HepG2 (cell line): ENCODE measurements around the gene MFSD6. TPM values are rescaled to one million over a fixed set of nuclear protein-coding genes. Genes with fewer than 3 reads are reported as not detected.

Experiments used
- ATF5 ChIP-seq: sonication (generic); formaldehyde crosslinking; IDR thresholded peaks from 2 replicates; pipeline ENCODE4 v1.4.0; 2020; ENCODE audit warnings: mild to moderate bottlenecking, low read depth, missing genetic modification reagents
- CBFB ChIP-seq: sonication (generic); formaldehyde crosslinking; IDR thresholded peaks from 2 replicates; pipeline ENCODE4 v1.4.0; 2020; ENCODE audit warnings: missing genetic modification reagents
- DBP ChIP-seq: sonication (generic); formaldehyde crosslinking; IDR thresholded peaks from 2 replicates; pipeline ENCODE4 v1.4.0; 2020; ENCODE audit warnings: missing genetic modification reagents; ENCODE audit errors: not compliant biosample characterization
- HNF4G ChIP-seq, 2 experiments: sonication (generic) in 1 of 2; formaldehyde crosslinking in 1 of 2; IDR thresholded peaks; 2 replicates each; pipeline versions ENCODE4 v1.4.0 to v1.6.1; 2011 to 2020; ENCODE audit warnings: borderline replicate concordance in 2 of 2, low read depth in 2 of 2, mild to moderate bottlenecking in 2 of 2, low read length in 1 of 2, missing genetic modification reagents in 1 of 2, moderate library complexity in 1 of 2
- IRX3 ChIP-seq: sonication (generic); formaldehyde crosslinking; IDR thresholded peaks from 2 replicates; pipeline ENCODE4 v1.8.1; 2023; ENCODE audit warnings: mild to moderate bottlenecking, low read depth, missing genetic modification reagents, borderline replicate concordance
- NR3C1 ChIP-seq: sonication (generic); formaldehyde crosslinking; IDR thresholded peaks from 2 replicates; pipeline ENCODE4 v1.4.0; 2020; ENCODE audit warnings: missing genetic modification reagents
- PHF8 ChIP-seq: sonication (generic); formaldehyde crosslinking; IDR thresholded peaks from 2 replicates; pipeline ENCODE4 v1.5.0; 2020; ENCODE audit warnings: missing genetic modification reagents
- STAT6 ChIP-seq: sonication (generic); formaldehyde crosslinking; IDR thresholded peaks from 2 replicates; pipeline ENCODE4 v1.4.0; 2020; ENCODE audit warnings: missing genetic modification reagents, mild to moderate bottlenecking, borderline replicate concordance
- THYN1 ChIP-seq: sonication (generic); formaldehyde crosslinking; IDR thresholded peaks from 2 replicates; pipeline ENCODE4 v1.8.1; 2023; ENCODE audit warnings: low read depth, mild to moderate bottlenecking, moderate library complexity, missing genetic modification reagents, borderline replicate concordance
- XBP1 ChIP-seq: sonication (generic); formaldehyde crosslinking; IDR thresholded peaks from 2 replicates; pipeline ENCODE4 v1.5.0; 2020; ENCODE audit warnings: missing genetic modification reagents
- ZBTB7B ChIP-seq: sonication (generic); formaldehyde crosslinking; IDR thresholded peaks from 2 replicates; pipeline ENCODE4 v1.4.0; 2020; ENCODE audit warnings: missing genetic modification reagents
- ZNF234 ChIP-seq: sonication (generic); formaldehyde crosslinking; conservative IDR thresholded peaks from 2 replicates; pipeline ENCODE4 v1.5.1; 2020; ENCODE audit warnings: mild to moderate bottlenecking, missing genetic modification reagents
- ZNF407 ChIP-seq: sonication (generic); formaldehyde crosslinking; IDR thresholded peaks from one replicate; pipeline ENCODE4 v1.5.1; 2020; ENCODE audit warnings: mild to moderate bottlenecking, missing genetic modification reagents; ENCODE audit errors: not compliant biosample characterization
- ZNF546 ChIP-seq: sonication (generic); formaldehyde crosslinking; conservative IDR thresholded peaks from 2 replicates; pipeline ENCODE4 v1.8.1; 2023; ENCODE audit warnings: mild to moderate bottlenecking, missing genetic modification reagents
- ZNF605 ChIP-seq: sonication (generic); formaldehyde crosslinking; IDR thresholded peaks from 2 replicates; pipeline ENCODE4 v1.8.0; 2022; ENCODE audit warnings: mild to moderate bottlenecking, missing genetic modification reagents
- ZNF780A ChIP-seq: sonication (generic); formaldehyde crosslinking; IDR thresholded peaks from 2 replicates; pipeline ENCODE4 v1.8.0; 2022; ENCODE audit warnings: mild to moderate bottlenecking, missing genetic modification reagents, moderate library complexity
- polyA plus RNA-seq, 8 experiments: library from polyadenylated mRNA; depleted of rRNA in 3 of 8; stranded (reverse) in 7 of 8; unstranded in 1 of 8; fragments of >200 nt; fragmentation: Illumina TruSeq in 4 of 8; extraction: Trizol in 4 of 8; gene quantifications; 2 replicates each; pipeline versions ENCODE4 v1.2.1 to v1.2.3, GENCODE V29; 2011 to 2016; ENCODE audit warnings: low read depth in 4 of 8, missing spikeins in 1 of 8, mixed read lengths in 1 of 8; ENCODE audit not compliant: insufficient read depth in 1 of 8
- total RNA-seq, 5 experiments: library from RNA; depleted of rRNA; stranded (reverse); fragments of >200 nt; fragmentation: Illumina TruSeq; extraction: Trizol; gene quantifications; 2 replicates each; pipeline ENCODE4 v1.2.3, GENCODE V29; 2016; ENCODE audit warnings: low read depth in 1 of 5

MFSD6 gene
- total and polyA plus RNA-seq, 2 of the 13 experiments (the other 11 are each of a cell fraction or from before 2014, with no cell fraction given), result 0.92 to 1.4 TPM

- TF ChIP-seq IRX3 (CRISPR knock-in tag) (no peak), STAT6 (CRISPR knock-in tag) (no peak), XBP1 (CRISPR knock-in tag) (no peak), PHF8 (no peak; the same call in none of the 2 replicates), ZBTB7B (CRISPR knock-in tag) (no peak), ZNF234 (CRISPR knock-in tag) (no peak), ATF5 (no peak), DBP (CRISPR knock-in tag) (no peak), ZNF407 (CRISPR knock-in tag) (no peak), ZNF546 (CRISPR knock-in tag) (no peak), ZNF605 (CRISPR knock-in tag) (no peak), ZNF780A (CRISPR knock-in tag) (no peak), HNF4G (IDR thresholded peaks at IDR 0.05; ENCODE audit: borderline replicate concordance, low read depth, low read length) (no peak), HNF4G (CRISPR knock-in tag; IDR thresholded peaks at IDR 0.05; ENCODE audit: borderline replicate concordance, low read depth) (no peak), NR3C1 (CRISPR knock-in tag) (no peak), CBFB (CRISPR knock-in tag) (no peak), THYN1 (CRISPR knock-in tag) (no peak)
These were observed 550 bp downstream of the MFSD6 start (continued) for GRCh38 chr2:190408538-190409271.
